HG03378 (cell line): ENCODE measurements around the gene GABRB2.

Source experiments
- ATAC-seq: cut with Tn5 transposase; IDR thresholded peaks from one replicate; pipeline ENCODE4 v1.9.1; 2021; ENCODE audit warnings: mild to moderate bottlenecking, moderate library complexity; ENCODE audit not compliant: unreplicated experiment

The GABRB2 gene

GRCh38 chr5:161391724-161392123, 154.8 kb downstream of the GABRB2 start:
- no peak for ATAC-seq

GRCh38 chr5:161391016-161391415, 155.5 kb downstream of the GABRB2 start:
- no peak for ATAC-seq

GRCh38 chr5:161387121-161387520, 159.4 kb downstream of the GABRB2 start:
- ATAC-seq, result no peak

DNA sequence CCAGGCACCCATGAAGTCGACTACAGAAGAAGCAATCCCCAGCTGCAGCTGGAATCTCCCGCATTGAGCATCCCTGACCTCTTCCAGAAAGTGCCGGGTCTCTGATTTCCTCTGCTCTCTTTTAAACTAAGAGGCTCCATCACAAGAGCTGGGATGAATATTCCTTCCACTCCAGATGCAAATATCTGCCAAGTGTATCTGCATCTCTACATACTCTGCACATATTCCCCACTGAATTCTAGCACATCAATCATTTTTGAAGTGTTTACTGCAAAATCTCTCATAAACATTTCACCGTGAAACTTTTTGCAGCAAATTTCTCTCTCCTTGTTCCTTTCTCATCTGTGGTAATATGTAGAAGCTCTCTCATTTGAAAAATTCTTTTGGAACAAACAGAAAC, 161.5 kb downstream of the GABRB2 start:
- no peak for ATAC-seq

- no peak for ATAC-seq
Observed at GRCh38 chr5:161382685-161383084, 163.8 kb downstream of the GABRB2 start.

GRCh38 chr5:161380486-161380885, 166.0 kb downstream of the GABRB2 start:
- no peak for ATAC-seq

DNA sequence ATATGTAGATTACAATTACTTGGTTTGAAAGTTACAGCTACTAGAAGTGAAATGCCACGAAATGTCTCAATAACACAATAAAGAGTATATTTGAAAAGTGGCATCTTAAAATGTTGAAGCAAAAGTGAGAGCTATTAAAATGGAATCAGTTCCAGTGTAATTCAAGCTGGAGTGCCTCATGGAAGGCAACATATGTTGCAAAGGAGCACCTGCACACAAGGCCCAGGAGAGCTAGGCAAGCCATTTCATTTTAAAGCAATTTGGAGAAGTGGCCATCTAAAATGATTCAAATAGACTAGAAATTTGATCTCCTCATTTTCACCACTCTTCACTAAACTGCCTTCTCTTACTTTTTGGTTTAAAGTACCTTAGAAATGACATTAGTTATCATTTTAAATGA, 167.8 kb downstream of the GABRB2 start:
- no peak for ATAC-seq

GRCh38 chr5:161376034-161376433, 170.5 kb downstream of the GABRB2 start:
- no peak for ATAC-seq

GRCh38 chr5:161373345-161373707, 173.2 kb downstream of the GABRB2 start:
- ATAC-seq, result no peak

DNA sequence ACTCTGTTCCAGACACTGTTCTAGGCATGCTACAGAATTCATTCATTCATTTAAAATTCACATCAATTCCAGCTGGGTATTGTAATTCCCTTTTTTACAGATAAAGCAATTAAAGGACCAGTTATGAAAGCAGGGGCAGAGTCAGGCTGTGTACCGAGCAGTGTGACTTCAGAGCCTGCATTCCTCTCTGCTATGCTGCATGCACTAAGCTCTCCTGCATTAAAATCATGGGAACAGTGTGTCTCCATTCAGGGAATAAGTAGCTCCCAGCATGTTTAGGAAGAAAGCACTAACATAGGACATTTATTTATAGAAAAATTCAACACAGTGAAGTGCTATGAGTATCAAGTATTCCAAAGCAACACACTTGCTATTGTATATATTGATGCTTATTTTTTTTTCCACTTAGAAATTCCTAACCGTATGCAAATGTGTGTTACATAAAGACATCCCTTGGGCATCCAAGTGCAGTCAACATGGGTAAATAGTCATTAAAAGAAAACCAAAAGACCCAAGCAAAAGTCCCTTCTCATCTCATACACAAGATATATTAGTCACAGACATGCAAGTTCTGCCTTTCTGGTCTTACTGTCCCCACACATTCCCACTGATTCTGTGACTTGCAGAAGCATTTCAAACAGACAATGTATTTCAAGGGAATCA, 173.7 kb downstream of the GABRB2 start:
- ATAC-seq, result peak; percentile 80

DNA sequence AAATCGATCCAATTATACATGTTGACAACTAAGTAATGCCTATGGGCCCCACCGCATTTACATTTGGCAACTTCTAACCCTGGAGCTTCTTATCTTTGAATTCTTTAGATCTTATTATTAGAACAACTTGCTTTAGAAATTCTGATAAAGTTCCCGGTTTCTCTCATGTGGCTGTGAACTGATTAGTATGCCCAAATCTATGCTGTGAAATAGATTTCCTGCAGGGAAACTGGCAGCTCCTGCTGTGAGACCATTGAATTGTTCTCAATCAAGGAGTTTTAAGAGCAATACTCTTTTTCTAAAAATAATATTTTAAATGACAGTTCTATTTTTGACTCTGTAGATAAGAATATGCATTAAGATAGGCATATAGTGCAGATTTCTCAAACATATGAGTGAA, 177.5 kb downstream of the GABRB2 start:
- no peak for ATAC-seq

GRCh38 chr5:161358446-161358845, 188.1 kb downstream of the GABRB2 start:
- no peak for ATAC-seq

DNA sequence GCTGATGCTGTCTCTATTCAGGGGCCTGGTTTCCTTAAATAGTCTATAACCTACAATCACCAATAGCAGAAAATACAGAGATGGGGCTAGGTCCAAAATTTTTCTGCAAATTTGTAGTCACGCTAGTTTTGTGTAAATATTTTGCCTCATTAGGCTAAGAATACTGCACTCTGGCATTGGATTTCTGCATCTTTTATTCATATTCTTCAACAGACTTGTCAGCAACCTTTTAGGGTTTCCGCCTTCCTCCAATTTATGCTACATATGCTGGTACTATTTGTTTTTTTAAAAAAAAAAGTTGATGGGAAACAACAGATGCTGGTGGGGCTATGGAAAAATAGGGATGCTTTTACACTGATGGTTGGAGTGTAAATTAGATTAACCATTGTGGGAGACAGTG, 202.3 kb downstream of the GABRB2 start:
- no peak for ATAC-seq

GRCh38 chr5:161342886-161343285, 203.6 kb downstream of the GABRB2 start:
- ATAC-seq, result no peak

- ATAC-seq, result no peak
Observed at GRCh38 chr5:161340012-161340411, 206.5 kb downstream of the GABRB2 start.

GRCh38 chr5:161333194-161333880, 213.2 kb downstream of the GABRB2 start:
- no peak for ATAC-seq

GRCh38 chr5:161332343-161332742, 214.2 kb downstream of the GABRB2 start:
- ATAC-seq, result no peak

DNA sequence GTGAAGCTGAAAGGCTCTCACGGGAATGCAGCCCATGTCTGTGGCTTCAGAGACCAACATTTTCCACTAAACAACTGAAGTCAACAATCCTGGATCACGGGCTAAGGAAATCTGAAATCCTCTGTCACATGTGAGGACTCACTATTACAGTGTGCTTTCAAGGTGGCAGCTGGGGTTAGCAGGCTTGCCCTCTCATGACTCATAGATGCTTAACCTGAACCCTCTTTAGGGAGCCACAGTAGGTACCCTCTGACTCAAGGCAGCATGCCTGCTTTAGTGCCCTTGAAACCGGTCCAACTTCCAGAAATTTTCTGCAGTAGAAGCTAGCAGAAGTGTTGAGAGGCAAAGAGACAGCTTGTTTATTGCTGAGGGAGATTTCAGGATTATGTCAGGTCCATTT, 232.5 kb downstream of the GABRB2 start:
- no peak for ATAC-seq

GRCh38 chr5:161312882-161313281, 233.6 kb downstream of the GABRB2 start:
- no peak for ATAC-seq

DNA sequence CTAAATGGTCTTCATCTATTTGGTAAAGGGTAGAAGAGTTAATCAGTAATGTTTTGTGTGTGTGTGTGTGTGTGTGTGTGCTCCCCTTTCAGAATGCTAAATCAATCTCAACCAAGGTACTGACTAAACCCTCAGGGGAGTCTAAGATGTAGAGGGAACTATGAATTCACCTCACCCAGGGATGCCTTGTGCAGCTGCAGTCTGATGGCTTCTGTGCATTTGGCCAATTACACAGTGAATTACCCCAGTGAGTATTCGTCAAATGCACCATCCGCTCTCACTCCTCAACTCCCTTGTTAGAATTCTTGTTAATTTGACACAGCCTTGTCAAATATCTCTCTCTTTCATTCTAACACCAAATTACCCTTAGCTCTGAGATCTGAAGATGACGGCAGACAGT, 234.6 kb downstream of the GABRB2 start:
- peak; percentile 36 for ATAC-seq

GRCh38 chr5:161311146-161311708, 235.3 kb downstream of the GABRB2 start:
- ATAC-seq, result peak; percentile 96

GRCh38 chr5:161306351-161306995, 240.1 kb downstream of the GABRB2 start:
- ATAC-seq, result no peak
